Smooth muscle cell of trachea (primary cell): ENCODE data around the gene PTGER3. TPM values are rescaled to one million over a fixed set of nuclear protein-coding genes. Genes with fewer than 3 reads are reported as not detected.

Experiments used
- total RNA-seq: library from RNA; depleted of rRNA; stranded (reverse); fragments of >200 nt; gene quantifications from 2 replicates; pipeline ENCODE4 v1.2.1, GENCODE V29; 2014

The PTGER3 gene
- total RNA-seq, result 3.9 and 27.5 TPM in 2 replicates

GRCh38 chr1:71047635-71048607 is at the start of gene PTGER3:
TSS of gene PTGER3 (minus strand) at chr1:71047816. CDS start at chr1:71047577, 239 bp downstream.

GRCh38 chr1:71080739-71081696 is 33.4 kb upstream of the PTGER3 start, which contains the start of gene ZRANB2:
TSS of gene ZRANB2 (minus strand) at chr1:71081035. CDS start at chr1:71080995, 40 bp downstream.

Other genes with a start within 250 kb of the PTGER3 start
- gene ZRANB2, start 33.2 kb upstream of the PTGER3 start, total RNA-seq, result 33.7 and 51.6 TPM in 2 replicates